Measurements from ENCODE around the gene WDFY4. TPM values are rescaled to one million over a fixed set of nuclear protein-coding genes. Genes with fewer than 3 reads are reported as not detected.

Gene WDFY4
- total RNA-seq, 1 donor from 2014 or later: 0.41 TPM

GRCh38 chr10:48767373-48768143 lies 82.9 kb downstream of the WDFY4 start:
- no peak for DNase-seq (ENCODE audit: extremely low read depth, low read depth, low spot score)

- no peak for DNase-seq (ENCODE audit: extremely low read depth, low read depth, low spot score)
Observed at GRCh38 chr10:48768144-48768766, 83.6 kb downstream of the WDFY4 start.

- no peak for DNase-seq (ENCODE audit: extremely low read depth, low read depth, low spot score)
Observed at GRCh38 chr10:48768926-48769325, 84.3 kb downstream of the WDFY4 start.

- DNase-seq (ENCODE audit: extremely low read depth, low read depth, low spot score): no peak
Observed at GRCh38 chr10:48769706-48770435, 85.2 kb downstream of the WDFY4 start.

- DNase-seq (ENCODE audit: extremely low read depth, low read depth, low spot score): no peak
Observed at GRCh38 chr10:48770561-48771089, 86.0 kb downstream of the WDFY4 start.

GRCh38 chr10:48771234-48771633 lies 86.6 kb downstream of the WDFY4 start:
- DNase-seq (ENCODE audit: extremely low read depth, low read depth, low spot score): no peak

- no peak for DNase-seq (ENCODE audit: extremely low read depth, low read depth, low spot score)
Observed at GRCh38 chr10:48772059-48772458, 87.4 kb downstream of the WDFY4 start.

- no peak for DNase-seq (ENCODE audit: extremely low read depth, low read depth, low spot score)
Observed at GRCh38 chr10:48773580-48773979, 88.9 kb downstream of the WDFY4 start.

- no peak for DNase-seq (ENCODE audit: extremely low read depth, low read depth, low spot score)
Observed at GRCh38 chr10:48774416-48775205, 89.9 kb downstream of the WDFY4 start.

- no peak for DNase-seq (ENCODE audit: extremely low read depth, low read depth, low spot score)
Observed at GRCh38 chr10:48775206-48775517, 90.5 kb downstream of the WDFY4 start.

GRCh38 chr10:48776005-48776522 lies 91.4 kb downstream of the WDFY4 start:
- no peak for DNase-seq (ENCODE audit: extremely low read depth, low read depth, low spot score)

- no peak for DNase-seq (ENCODE audit: extremely low read depth, low read depth, low spot score)
Observed at GRCh38 chr10:48776528-48776927, 91.9 kb downstream of the WDFY4 start.

- DNase-seq (ENCODE audit: extremely low read depth, low read depth, low spot score): no peak
Observed at GRCh38 chr10:48777110-48777509, 92.4 kb downstream of the WDFY4 start.

GRCh38 chr10:48778193-48778857 lies 93.7 kb downstream of the WDFY4 start:
- no peak for DNase-seq (ENCODE audit: extremely low read depth, low read depth, low spot score)

- no peak for DNase-seq (ENCODE audit: extremely low read depth, low read depth, low spot score)
Observed at GRCh38 chr10:48779077-48779476, 94.4 kb downstream of the WDFY4 start.

- no peak for DNase-seq (ENCODE audit: extremely low read depth, low read depth, low spot score)
Observed at GRCh38 chr10:48779546-48780152, 95.0 kb downstream of the WDFY4 start.

- DNase-seq (ENCODE audit: extremely low read depth, low read depth, low spot score): no peak
Observed at GRCh38 chr10:48780341-48780740, 95.7 kb downstream of the WDFY4 start.

GRCh38 chr10:48782386-48782785 lies 97.7 kb downstream of the WDFY4 start:
- DNase-seq (ENCODE audit: extremely low read depth, low read depth, low spot score): no peak

- no peak for DNase-seq (ENCODE audit: extremely low read depth, low read depth, low spot score)
Observed at GRCh38 chr10:48784031-48784430, 99.4 kb downstream of the WDFY4 start.

- DNase-seq (ENCODE audit: extremely low read depth, low read depth, low spot score): no peak
Observed at GRCh38 chr10:48785796-48786195, 101.1 kb downstream of the WDFY4 start.

Measured in glomerular endothelial cell (primary cell).